HG02885 (cell line): Measurements from ENCODE around the gene DEPDC7.
"Not testable (repeated sequence)": the region's sequence is repeated elsewhere in the genome, so short reads cannot be mapped to it uniquely, and the experiment has no call there.

Experiments used
- ATAC-seq: cut with Tn5 transposase; IDR thresholded peaks from one replicate; pipeline ENCODE4 v1.9.1; 2021; ENCODE audit warnings: mild to moderate bottlenecking; ENCODE audit not compliant: unreplicated experiment, poor library complexity

The DEPDC7 gene

GRCh38 chr11:33021501-33021900 lies 5.8 kb downstream of the DEPDC7 start:
- ATAC-seq = no peak

GRCh38 chr11:33021937-33022336 lies 6.3 kb downstream of the DEPDC7 start:
- ATAC-seq = no peak

GRCh38 chr11:33025339-33025722 lies 9.7 kb downstream of the DEPDC7 start:
- ATAC-seq = no peak

GRCh38 chr11:33027233-33027632 lies 11.6 kb downstream of the DEPDC7 start:
- no peak for ATAC-seq

GRCh38 chr11:33027846-33028536 lies 12.3 kb downstream of the DEPDC7 start:
- ATAC-seq = no peak

- ATAC-seq = no peak
Observed at GRCh38 chr11:33028537-33028914, 12.8 kb downstream of the DEPDC7 start.

- ATAC-seq = not testable (repeated sequence)
Observed at GRCh38 chr11:33029218-33029617, 13.5 kb downstream of the DEPDC7 start.

- ATAC-seq = no peak
Observed at GRCh38 chr11:33033493-33033892, 17.8 kb downstream of the DEPDC7 start.

GRCh38 chr11:33035011-33035410 lies 19.3 kb downstream of the DEPDC7 start:
- ATAC-seq = no peak

GRCh38 chr11:33039274-33040032 lies 23.8 kb downstream of the DEPDC7 start, which contains the start of gene TCP11L1:
Gene TCP11L1, plus strand, starts transcription at chr11:33039572. Its CDS starts 4,202 bp downstream, at chr11:33043774.
- peak; percentile 81 for ATAC-seq

GRCh38 chr11:33040033-33040861 lies 24.6 kb downstream of the DEPDC7 start:
- peak; percentile 30 for ATAC-seq

- no peak for ATAC-seq
Observed at GRCh38 chr11:33040862-33041453, 25.3 kb downstream of the DEPDC7 start.

GRCh38 chr11:33043221-33043830 lies 27.6 kb downstream of the DEPDC7 start:
- no peak for ATAC-seq

GRCh38 chr11:33044285-33044756 lies 28.6 kb downstream of the DEPDC7 start:
- ATAC-seq = no peak

- no peak for ATAC-seq
Observed at GRCh38 chr11:33045551-33046255, 30.0 kb downstream of the DEPDC7 start.

- not testable (repeated sequence) for ATAC-seq
Observed at GRCh38 chr11:33048701-33049100, 33.0 kb downstream of the DEPDC7 start.

- ATAC-seq = not testable (repeated sequence)
Observed at GRCh38 chr11:33049565-33050408, 34.1 kb downstream of the DEPDC7 start.

- ATAC-seq = no peak
Observed at GRCh38 chr11:33052231-33052630, 36.6 kb downstream of the DEPDC7 start.
